MM.1S (cell line): ENCODE results near the gene SPRYD7.

Source experiments
- CTCF ChIP-seq: fragments of 300-600 bp; sonication (generic); IDR thresholded peaks from 2 replicates; pipeline ENCODE4 v1.5.1; 2016; ENCODE audit warnings: antibody characterized with exemption, low read length, mixed read lengths
- EZH2 ChIP-seq: fragments of 300-600 bp; sonication (generic); optimal IDR thresholded peaks from 2 replicates; pipeline ENCODE3; 2017; ENCODE audit warnings: low read depth, mild to moderate bottlenecking, antibody characterized with exemption, low read length, mixed read lengths
- EZH2phosphoT487 ChIP-seq: fragments of 300-600 bp; sonication (generic); IDR thresholded peaks from 2 replicates; pipeline ENCODE4 v1.6.1; 2018; ENCODE audit warnings: antibody characterized with exemption, low read length

GRCh38 chr13:49956131-49956530, 20.0 kb upstream of the SPRYD7 start:
- TF ChIP-seq CTCF, result no peak
- TF ChIP-seq EZH2, result no peak
- TF ChIP-seq EZH2phosphoT487, result no peak
